H9 (cell line): ENCODE results near the gene CXCR3. TPM values are rescaled to one million over a fixed set of nuclear protein-coding genes. Genes with fewer than 3 reads are reported as not detected.
"Not testable (repeated sequence)": the region's sequence is repeated elsewhere in the genome, so short reads cannot be mapped to it uniquely, and the experiment has no call there.

Experiments
- DNase-seq: peaks from one replicate; pipeline ENCODE4 v3.0.0-alpha.2; 2017
- H2AFZ ChIP-seq: one replicate; pipeline ENCODE4 v1.6.1; 2013; ENCODE audit warnings: mild to moderate bottlenecking, low read length, control low read depth, moderate library complexity
- H2AK5ac ChIP-seq: 2 replicates; pipeline ENCODE4 v1.6.1; 2013; ENCODE audit warnings: low read length, control low read depth, mixed read lengths; ENCODE audit not compliant: insufficient read length
- H2BK120ac ChIP-seq: one replicate; pipeline ENCODE4 v1.6.1; 2013; ENCODE audit warnings: low read depth, mild to moderate bottlenecking, low read length, control low read depth, inconsistent platforms; ENCODE audit not compliant: poor library complexity, severe bottlenecking
- H2BK12ac ChIP-seq: 2 replicates; pipeline ENCODE4 v1.6.1; 2013; ENCODE audit warnings: low read length, control low read depth, mixed read lengths, low read depth; ENCODE audit not compliant: insufficient read length
- H2BK15ac ChIP-seq: 2 replicates; pipeline ENCODE4 v1.6.1; 2013; ENCODE audit warnings: low read depth, low read length, control low read depth
- H2BK20ac ChIP-seq: one replicate; pipeline ENCODE4 v1.6.1; 2013; ENCODE audit warnings: low read depth, mild to moderate bottlenecking, low read length, control low read depth, inconsistent platforms; ENCODE audit not compliant: poor library complexity, severe bottlenecking
- H2BK5ac ChIP-seq: 2 replicates; pipeline ENCODE4 v1.6.1; 2013; ENCODE audit warnings: low read length, control low read depth, mixed read lengths; ENCODE audit not compliant: insufficient read length
- H3K14ac ChIP-seq: 2 replicates; pipeline ENCODE4 v1.6.1; 2013; ENCODE audit warnings: low read length, control low read depth; ENCODE audit not compliant: insufficient read depth
- H3K18ac ChIP-seq: 2 replicates; pipeline ENCODE4 v1.6.1; 2013; ENCODE audit warnings: low read depth, mild to moderate bottlenecking, mixed read lengths, low read length, control low read depth; ENCODE audit not compliant: insufficient read length
- H3K23ac ChIP-seq: 2 replicates; pipeline ENCODE4 v1.6.1; 2013; ENCODE audit warnings: low read length, control low read depth, mixed read lengths, low read depth; ENCODE audit not compliant: insufficient read length
- H3K23me2 ChIP-seq: 2 replicates; pipeline ENCODE4 v1.6.1; 2013; ENCODE audit warnings: low read depth, mild to moderate bottlenecking, mixed read lengths, low read length, control low read depth; ENCODE audit not compliant: insufficient read length, poor library complexity, severe bottlenecking
- H3K27ac ChIP-seq: 2 replicates; pipeline ENCODE4 v1.5.1; 2013; ENCODE audit warnings: low read length, control low read depth, mixed read lengths, low read depth; ENCODE audit not compliant: insufficient read length
- H3K27me3 ChIP-seq: 2 replicates; pipeline ENCODE4 v1.6.1; 2013; ENCODE audit warnings: low read length, control low read depth, inconsistent platforms; ENCODE audit not compliant: insufficient read depth
- H3K4ac ChIP-seq: 2 replicates; pipeline ENCODE4 v1.6.1; 2013; ENCODE audit warnings: low read depth, mild to moderate bottlenecking, control low read depth, inconsistent platforms, low read length, moderate library complexity
- H3K4me1 ChIP-seq: 2 replicates; pipeline ENCODE4 v1.6.1; 2013; ENCODE audit warnings: low read length, control low read depth, inconsistent platforms; ENCODE audit not compliant: insufficient read depth
- H3K4me2 ChIP-seq: 2 replicates; pipeline ENCODE4 v1.6.1; 2013; ENCODE audit warnings: low read length, control low read depth, mixed read lengths; ENCODE audit not compliant: insufficient read length, insufficient read depth
- H3K56ac ChIP-seq: 2 replicates; pipeline ENCODE4 v1.6.1; 2013; ENCODE audit warnings: low read depth, mild to moderate bottlenecking, mixed read lengths, low read length, control low read depth; ENCODE audit not compliant: insufficient read length
- H3K79me1 ChIP-seq: 2 replicates; pipeline ENCODE4 v1.6.1; 2013; ENCODE audit warnings: low read depth, mild to moderate bottlenecking, moderate library complexity, low read length, control low read depth, inconsistent platforms; ENCODE audit not compliant: insufficient read depth, poor library complexity, severe bottlenecking
- H3K79me2 ChIP-seq: 2 replicates; pipeline ENCODE4 v1.6.1; 2013; ENCODE audit warnings: low read length, control low read depth, inconsistent platforms; ENCODE audit not compliant: insufficient read depth
- H3K9ac ChIP-seq: 2 replicates; pipeline ENCODE4 v1.6.1; 2013; ENCODE audit warnings: low read length, control low read depth, mixed read lengths; ENCODE audit not compliant: insufficient read length; ENCODE audit errors: extremely low read depth
- H3K9me3 ChIP-seq: one replicate; pipeline ENCODE4 v1.6.1; 2013; ENCODE audit warnings: low read depth, low read length, inconsistent platforms; ENCODE audit not compliant: control insufficient read depth
- H3T11ph ChIP-seq: one replicate; pipeline ENCODE4 v1.6.1; 2013; ENCODE audit warnings: mild to moderate bottlenecking, low read length, control low read depth, inconsistent platforms
- H4K20me1 ChIP-seq: one replicate; pipeline ENCODE4 v1.6.1; 2013; ENCODE audit not compliant: control insufficient read depth, insufficient read length, insufficient read depth
- H4K5ac ChIP-seq: 2 replicates; pipeline ENCODE4 v1.6.1; 2013; ENCODE audit warnings: low read depth, mild to moderate bottlenecking, mixed read lengths, low read length, control low read depth; ENCODE audit not compliant: insufficient read length
- H4K8ac ChIP-seq: replicated peaks from 2 replicates; pipeline ENCODE4 v1.6.1; 2013; ENCODE audit warnings: low read length, control low read depth, mixed read lengths, low read depth; ENCODE audit not compliant: insufficient read length
- H4K91ac ChIP-seq: 2 replicates; pipeline ENCODE4 v1.6.1; 2013; ENCODE audit warnings: low read depth, mild to moderate bottlenecking, moderate library complexity, mixed read lengths, low read length, control low read depth; ENCODE audit not compliant: insufficient read length
- H3K27ac Mint-ChIP-seq, 3 experiments: 2 replicates in 2 of 3; 3 replicates in 1 of 3; pipeline ENCODE4 v1.8.0; 2020 to 2021; ENCODE audit warnings: mixed read lengths in 3 of 3, mild to moderate bottlenecking in 1 of 3, moderate library complexity in 1 of 3
- H3K27me3 Mint-ChIP-seq: 2 replicates; pipeline ENCODE4 v1.8.0; 2021; ENCODE audit warnings: low read depth, mild to moderate bottlenecking, moderate library complexity, mixed read lengths
- H3K36me3 Mint-ChIP-seq, 3 experiments: 2 replicates in 2 of 3; 3 replicates in 1 of 3; pipeline ENCODE4 v1.8.0; 2020 to 2021; ENCODE audit warnings: low read depth in 3 of 3, mixed read lengths in 3 of 3; ENCODE audit not compliant: insufficient read depth in 1 of 3
- H3K4me1 Mint-ChIP-seq, 2 experiments: 2 replicates each; pipeline ENCODE4 v1.8.0; 2020; ENCODE audit warnings: mixed read lengths in 2 of 2
- H3K4me3 Mint-ChIP-seq, 2 experiments: 2 replicates in 1 of 2; 3 replicates in 1 of 2; pipeline ENCODE4 v1.8.0; 2020 to 2021; ENCODE audit warnings: mild to moderate bottlenecking in 2 of 2, mixed read lengths in 2 of 2, moderate library complexity in 1 of 2
- H3K9me3 Mint-ChIP-seq, 2 experiments: 2 replicates in 1 of 2; 3 replicates in 1 of 2; pipeline ENCODE4 v1.8.0; 2020; ENCODE audit warnings: mild to moderate bottlenecking in 2 of 2, mixed read lengths in 2 of 2, moderate library complexity in 1 of 2
- WGBS: extraction: QIAGEN DNeasy Blood & Tissue Kit; methylation state at CpG from one replicate; pipeline ENCODE4 v1.1.7; 2013; ENCODE audit warnings: missing lambda C conversion rate, low lambda C conversion rate, mixed read lengths; ENCODE audit not compliant: insufficient read length; ENCODE audit errors: extremely low coverage; 5-methylcytosine and 5-hydroxymethylcytosine counted together
- total RNA-seq: library from RNA; stranded (reverse); gene quantifications from 2 replicates; pipeline ENCODE4 v1.2.1, GENCODE V29; 2021
- TF ChIP-seq, protein P1 (sequence below): fragments of 200-600 bp; sonication (generic); conservative IDR thresholded peaks from 3 replicates; pipeline ENCODE4 v1.8.0; 2021; ENCODE audit warnings: antibody characterized with exemption, mild to moderate bottlenecking

The CXCR3 gene
- total RNA-seq, 1 experiment from 2014 or later = not detected

GRCh38 chrX:71650333-71650969 lies 32.1 kb upstream of the CXCR3 start:
- no peak overlapping the region for H3T11ph ChIP-seq
- H3K9me3 Mint-ChIP-seq = peaks cover 59 to 72% of the 10 kb centered on the region in 2 experiments
- no peak overlapping the region for H2BK15ac ChIP-seq
- no peak overlapping the region for H3K4me3 Mint-ChIP-seq
- H3K79me2 ChIP-seq = no peaks in the 10 kb centered on the region
- H3K27me3 Mint-ChIP-seq = no peaks in the 10 kb centered on the region
- peaks cover 0 to 8% (median 1%) of the 10 kb centered on the region in 3 experiments; a peak in 4 of 7 replicates for H3K36me3 Mint-ChIP-seq
- no peaks in the 10 kb centered on the region for H3K4me1 ChIP-seq
- no peaks in the 10 kb centered on the region for H4K20me1 ChIP-seq
- H2BK12ac ChIP-seq = no peak overlapping the region
- H2BK5ac ChIP-seq = no peak overlapping the region
- no peak overlapping the region for H3K4ac ChIP-seq
- H4K91ac ChIP-seq = no peak overlapping the region
- H3K27me3 ChIP-seq = no peaks in the 10 kb centered on the region
- no peaks in the 10 kb centered on the region for H3K4me1 Mint-ChIP-seq
- H3K56ac ChIP-seq = no peak overlapping the region
- no peak overlapping the region for H2AK5ac ChIP-seq
- no peak overlapping the region for H3K27ac Mint-ChIP-seq
- no peak overlapping the region for H2BK20ac ChIP-seq
- H4K8ac ChIP-seq = no peak overlapping the region
- no peaks in the 10 kb centered on the region for H3K79me1 ChIP-seq
- H2BK120ac ChIP-seq = no peak overlapping the region
- no peak overlapping the region for H3K4me2 ChIP-seq
- no peak overlapping the region for H4K5ac ChIP-seq
- H3K23ac ChIP-seq = no peak overlapping the region
- TF ChIP-seq, protein P1, sequence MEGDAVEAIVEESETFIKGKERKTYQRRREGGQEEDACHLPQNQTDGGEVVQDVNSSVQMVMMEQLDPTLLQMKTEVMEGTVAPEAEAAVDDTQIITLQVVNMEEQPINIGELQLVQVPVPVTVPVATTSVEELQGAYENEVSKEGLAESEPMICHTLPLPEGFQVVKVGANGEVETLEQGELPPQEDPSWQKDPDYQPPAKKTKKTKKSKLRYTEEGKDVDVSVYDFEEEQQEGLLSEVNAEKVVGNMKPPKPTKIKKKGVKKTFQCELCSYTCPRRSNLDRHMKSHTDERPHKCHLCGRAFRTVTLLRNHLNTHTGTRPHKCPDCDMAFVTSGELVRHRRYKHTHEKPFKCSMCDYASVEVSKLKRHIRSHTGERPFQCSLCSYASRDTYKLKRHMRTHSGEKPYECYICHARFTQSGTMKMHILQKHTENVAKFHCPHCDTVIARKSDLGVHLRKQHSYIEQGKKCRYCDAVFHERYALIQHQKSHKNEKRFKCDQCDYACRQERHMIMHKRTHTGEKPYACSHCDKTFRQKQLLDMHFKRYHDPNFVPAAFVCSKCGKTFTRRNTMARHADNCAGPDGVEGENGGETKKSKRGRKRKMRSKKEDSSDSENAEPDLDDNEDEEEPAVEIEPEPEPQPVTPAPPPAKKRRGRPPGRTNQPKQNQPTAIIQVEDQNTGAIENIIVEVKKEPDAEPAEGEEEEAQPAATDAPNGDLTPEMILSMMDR = no peak
- no peaks in the 10 kb centered on the region for H3K9me3 ChIP-seq
- no peak overlapping the region for H3K14ac ChIP-seq
- no peak overlapping the region for H3K18ac ChIP-seq
- no CpG with 5 or more reads among the region's 4 CpGs for WGBS
- no peaks in the 10 kb centered on the region for H3K23me2 ChIP-seq
- no peak overlapping the region for H2AFZ ChIP-seq
- no peak overlapping the region for H3K27ac ChIP-seq
- no peak for DNase-seq
- no peak overlapping the region for H3K9ac ChIP-seq

GRCh38 chrX:71644406-71644805 lies 26.1 kb upstream of the CXCR3 start:
- H3K18ac ChIP-seq, H2BK12ac ChIP-seq, H3K4me3 Mint-ChIP-seq, H2BK20ac ChIP-seq, H2BK15ac ChIP-seq, DNase-seq, H2AFZ ChIP-seq, H2BK120ac ChIP-seq, H3T11ph ChIP-seq, H3K23me2 ChIP-seq, H3K56ac ChIP-seq, H4K8ac ChIP-seq, H3K14ac ChIP-seq, H3K9me3 ChIP-seq, H3K79me2 ChIP-seq, H4K91ac ChIP-seq, H3K79me1 ChIP-seq, H3K4ac ChIP-seq, H3K9ac ChIP-seq, H3K27ac ChIP-seq, H3K27me3 ChIP-seq, H3K4me1 Mint-ChIP-seq, H2AK5ac ChIP-seq, H4K20me1 ChIP-seq, H3K23ac ChIP-seq, H3K4me1 ChIP-seq, H2BK5ac ChIP-seq, H4K5ac ChIP-seq, H3K27ac Mint-ChIP-seq, H3K27me3 Mint-ChIP-seq, H3K4me2 ChIP-seq: not testable (repeated sequence)
- Mint-ChIP-seq H3K36me3 (peaks cover 2 to 16% (median 2%) of the 10 kb centered on the region in 3 experiments; a peak in 4 of 7 replicates), H3K9me3 (peaks cover 65 to 70% of the 10 kb centered on the region in 2 experiments)
- no CpG with 5 or more reads among the region's 6 CpGs for WGBS
